HG03103 (cell line): ENCODE results near the gene USP4.

ENCODE experiments used
- ATAC-seq: cut with Tn5 transposase; IDR thresholded peaks from one replicate; pipeline ENCODE4 v1.9.1; 2021; ENCODE audit warnings: low read depth; ENCODE audit not compliant: unreplicated experiment

The USP4 gene

DNA sequence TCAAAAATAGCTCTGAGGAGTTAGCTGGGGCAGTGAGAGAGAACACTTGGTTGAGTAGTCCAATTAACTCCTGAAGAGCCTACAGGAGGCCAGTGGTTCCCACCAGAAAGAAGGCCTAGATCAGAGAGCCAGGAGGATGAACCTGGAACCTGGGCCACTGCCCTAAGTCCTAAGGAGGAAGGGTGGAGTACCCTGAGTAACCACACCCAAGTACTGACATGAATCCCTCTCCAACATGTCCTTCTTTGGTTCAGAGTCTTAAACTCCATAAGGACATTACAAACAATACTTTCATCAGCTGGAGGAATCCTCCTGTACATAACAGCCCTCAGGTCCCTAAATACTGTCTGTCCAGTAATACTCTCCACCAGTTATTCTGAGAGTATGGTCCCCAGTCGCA is 37.2 kb downstream of the USP4 start:
- ATAC-seq, result no peak

DNA sequence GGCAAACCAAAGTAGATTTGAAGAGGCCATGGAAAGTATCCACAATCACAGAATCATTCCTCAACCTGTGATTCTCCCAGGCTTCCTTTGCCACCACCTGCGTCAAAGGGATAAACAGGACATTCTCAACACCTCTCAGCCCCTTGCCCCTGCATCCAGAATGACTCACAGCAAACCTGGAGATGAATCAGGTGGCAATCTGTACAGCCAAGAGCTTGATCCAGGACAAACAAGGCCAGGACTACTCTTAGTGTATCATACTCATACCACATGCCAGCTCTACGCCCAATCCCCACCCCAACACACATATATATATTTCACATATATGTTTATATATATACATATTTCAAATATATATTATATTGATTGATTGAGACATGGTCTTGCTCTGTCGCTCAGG is 39.3 kb downstream of the USP4 start:
- ATAC-seq, result no peak

DNA sequence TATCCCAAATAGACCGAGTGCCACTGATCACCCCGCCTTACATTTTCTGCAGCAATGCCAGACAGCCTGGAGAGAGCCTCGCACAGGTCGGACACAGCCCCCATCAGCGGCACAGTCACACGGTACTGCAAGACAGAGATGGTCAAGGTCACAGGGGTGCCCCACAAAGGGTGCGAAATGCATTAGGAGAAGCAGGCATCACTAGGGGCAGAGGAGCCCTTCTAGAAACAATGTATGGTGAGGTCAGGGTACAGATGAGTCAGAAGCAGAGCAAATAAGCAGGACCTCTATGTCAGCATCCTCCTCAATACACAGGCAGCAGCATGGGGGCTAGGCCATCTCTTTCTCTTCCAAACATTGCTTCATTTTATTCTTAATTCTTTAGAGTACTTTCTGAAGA is 41.3 kb downstream of the USP4 start:
- no peak for ATAC-seq

DNA sequence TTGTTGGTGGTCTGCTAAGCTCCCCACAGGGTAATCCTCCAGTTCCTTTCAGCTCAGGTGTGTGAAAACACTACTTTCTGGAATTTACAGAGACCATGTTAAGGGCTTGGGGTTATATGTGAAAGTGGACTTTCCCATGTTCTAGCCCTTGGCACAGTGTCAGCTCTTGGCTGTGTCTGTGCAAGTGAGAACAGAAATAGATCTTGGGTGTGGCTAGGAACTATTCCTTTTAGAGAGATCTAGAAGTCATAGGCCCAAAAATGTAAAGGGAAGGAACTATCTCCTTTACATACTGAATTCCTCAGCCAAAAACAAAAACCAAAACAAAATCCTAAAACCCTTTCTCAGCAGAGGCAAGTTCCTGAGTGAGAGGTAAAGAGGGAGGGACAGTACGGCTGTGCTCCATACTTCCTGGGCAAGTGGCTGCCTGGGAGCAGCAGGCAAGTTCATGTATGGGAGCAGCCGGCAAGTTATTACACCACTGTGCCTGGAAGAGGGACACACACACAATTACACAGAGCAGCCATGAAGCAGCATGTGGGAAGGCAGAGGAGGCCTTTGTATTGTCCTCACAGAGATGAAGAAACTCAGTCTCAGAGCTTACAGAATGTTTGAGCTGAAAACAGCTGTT is 43.0 kb downstream of the USP4 start:
- ATAC-seq, result no peak

DNA sequence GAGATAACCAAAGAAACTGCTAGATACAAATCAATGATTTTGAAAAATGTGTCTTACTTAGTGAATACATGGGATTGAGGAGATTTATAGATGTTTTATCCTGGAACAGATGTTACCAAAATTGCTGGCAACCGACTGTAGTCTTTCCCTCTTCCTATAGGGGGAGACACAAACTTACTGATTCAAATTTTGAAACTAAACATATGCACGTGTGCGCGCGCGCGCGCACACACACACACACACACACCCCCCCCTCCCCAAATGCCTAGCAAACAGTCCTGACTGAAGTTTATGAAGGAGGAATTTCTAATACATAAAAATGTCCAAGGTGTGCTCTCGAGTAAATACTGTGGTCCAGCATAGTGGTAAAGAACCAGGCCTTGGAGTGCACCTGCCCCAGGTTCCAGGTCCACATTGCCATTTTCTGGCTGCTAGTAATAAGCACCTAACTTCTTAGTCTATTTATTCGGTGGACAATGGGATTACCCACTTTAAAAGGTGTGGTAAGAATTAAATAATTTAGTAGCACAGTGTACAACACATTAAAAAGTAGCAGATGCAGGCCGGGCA is 44.3 kb downstream of the USP4 start:
- ATAC-seq, result no peak

DNA sequence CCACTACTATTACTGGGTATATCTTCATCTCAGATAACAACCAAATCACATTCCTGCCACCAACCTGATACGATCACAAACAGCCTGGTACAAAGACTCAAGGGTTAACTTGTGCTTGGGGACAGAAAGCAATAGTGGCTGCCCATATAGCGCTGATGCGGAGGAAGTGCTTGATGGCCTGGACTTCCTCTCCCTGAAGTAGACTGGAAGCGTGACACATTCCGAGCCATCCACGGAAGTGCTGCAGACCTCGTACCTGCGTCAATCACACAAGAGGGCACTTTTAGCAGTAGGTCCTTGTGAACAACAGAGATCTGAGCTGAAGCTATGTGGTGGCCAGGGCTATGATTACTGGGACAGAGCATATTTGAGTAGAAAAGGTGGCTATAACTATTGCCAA is 45.5 kb downstream of the USP4 start:
- ATAC-seq, result no peak

DNA sequence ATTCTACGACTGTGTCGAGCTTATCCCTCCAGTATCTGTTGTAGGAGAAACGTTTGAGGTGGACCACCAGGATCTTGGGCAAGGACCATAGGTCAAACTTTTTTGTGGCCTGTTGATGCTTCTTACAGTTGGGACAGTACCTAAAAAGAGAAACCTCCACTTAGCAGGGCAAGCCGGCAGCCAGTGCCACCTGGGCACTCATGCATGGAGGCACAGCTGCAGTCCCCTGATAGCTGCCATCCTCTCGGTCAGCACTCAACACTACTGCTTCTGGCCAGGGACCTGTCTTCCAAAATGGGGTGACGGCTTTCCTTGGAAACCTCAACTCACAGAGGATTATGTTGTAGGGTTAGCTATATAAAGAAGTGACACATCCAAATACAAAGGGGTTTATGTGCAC is 55.9 kb downstream of the USP4 start:
- no peak for ATAC-seq

DNA sequence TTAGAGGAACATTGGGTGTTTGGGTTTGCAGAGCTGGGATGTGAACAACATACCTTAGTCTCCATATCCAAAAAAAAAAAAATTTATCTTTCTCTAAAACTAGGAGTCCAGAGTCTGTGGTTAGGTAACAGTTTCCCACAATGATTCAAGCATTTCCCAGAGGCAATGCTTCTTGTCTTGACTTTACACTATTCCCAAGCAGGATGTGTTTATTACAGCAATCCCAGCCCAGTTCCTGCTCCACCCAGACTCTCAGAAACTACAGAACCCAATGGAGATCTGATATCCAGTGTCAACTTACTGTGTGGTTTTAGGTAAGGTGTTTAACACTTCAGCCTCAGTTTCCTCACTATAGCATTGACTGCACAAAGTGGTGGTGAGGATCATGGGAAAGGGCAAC is 60.5 kb downstream of the USP4 start:
- ATAC-seq, result no peak

DNA sequence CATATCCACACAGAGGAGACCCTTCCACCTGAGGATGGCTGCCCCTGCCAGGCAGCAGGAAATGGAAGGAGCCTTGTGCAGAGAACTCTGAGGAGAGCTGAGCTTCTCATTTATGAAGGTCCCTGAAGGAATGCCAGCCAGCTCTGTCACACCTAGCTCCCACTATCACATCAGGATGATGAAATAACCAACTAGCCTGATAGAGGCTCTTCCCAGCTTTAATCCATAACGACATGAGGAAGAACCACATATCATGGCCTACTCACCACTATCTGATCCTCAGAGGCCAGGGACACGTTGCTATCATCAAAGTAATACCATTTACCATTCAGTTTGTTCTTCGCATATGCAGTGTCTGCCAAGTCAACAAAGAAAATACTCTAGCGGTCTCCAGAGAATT is 61.3 kb downstream of the USP4 start:
- no peak for ATAC-seq

DNA sequence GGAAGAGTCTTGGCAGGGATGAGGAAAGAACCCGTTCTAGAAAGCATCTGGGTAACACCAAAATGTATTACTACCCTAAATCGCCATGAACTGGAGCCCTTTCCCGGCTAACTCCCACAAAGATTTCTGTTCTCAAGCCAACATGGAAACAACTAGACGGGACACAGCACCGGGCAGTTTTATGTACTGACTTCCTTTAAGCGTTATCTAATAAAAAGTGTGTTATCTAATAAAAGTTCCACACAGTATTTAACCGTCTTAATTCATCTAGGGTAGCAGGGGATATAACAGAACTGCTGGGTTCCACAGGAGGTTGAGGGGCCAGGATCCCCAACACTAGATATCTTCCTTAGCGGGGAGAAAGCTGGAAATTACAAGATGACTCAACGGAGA is 62.5 kb downstream of the USP4 start:
- ATAC-seq, result no peak

DNA sequence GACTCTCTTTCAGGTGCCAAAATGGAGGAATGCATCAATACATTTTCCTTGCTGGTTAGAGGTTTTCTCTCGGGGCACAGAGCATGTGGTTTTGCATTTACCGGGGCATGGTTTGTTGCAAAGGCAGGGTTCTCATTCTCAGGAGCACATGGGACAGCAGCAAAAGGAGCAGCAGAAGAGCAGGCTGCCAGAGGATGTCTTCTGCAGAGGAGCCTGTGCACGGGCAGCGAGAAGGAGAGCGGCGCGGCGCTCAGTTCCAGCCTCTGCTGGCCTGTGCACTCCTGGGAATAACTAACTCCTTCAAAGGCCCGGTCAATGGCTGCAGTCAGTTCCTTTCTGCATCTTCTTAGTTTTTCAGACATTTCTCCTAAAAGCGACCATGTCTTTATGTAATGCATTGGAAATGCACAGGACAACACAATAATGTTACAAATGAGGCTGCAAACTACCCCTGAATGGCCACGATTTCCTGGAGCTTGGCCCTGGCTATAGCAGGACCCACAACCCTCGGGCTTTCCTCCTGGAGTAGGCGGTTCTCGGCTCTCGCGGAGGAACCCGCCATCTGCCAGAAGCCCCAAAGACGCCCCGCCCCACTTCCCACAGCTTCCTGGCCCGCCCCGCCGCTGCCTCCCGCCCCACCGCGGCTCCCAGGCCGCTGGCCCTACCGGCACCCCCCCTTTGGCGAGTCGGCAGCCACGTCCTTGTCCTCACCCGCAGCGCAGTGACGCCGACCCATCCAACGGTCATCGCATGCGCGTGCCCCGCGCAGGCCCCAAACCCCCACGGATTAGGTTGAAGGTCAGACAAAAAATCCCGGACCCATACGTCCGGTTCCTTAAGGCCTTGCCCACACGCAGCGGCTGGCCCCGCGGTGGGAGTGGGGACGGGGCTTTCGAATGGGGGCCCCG is 63.1 kb downstream of the USP4 start, which contains the start of gene C3orf62:
Gene C3orf62 (minus strand): TSS at position 758 of the 908 bp plus-strand sequence. CDS start 360 bp downstream, at position 398.
- no peak for ATAC-seq

DNA sequence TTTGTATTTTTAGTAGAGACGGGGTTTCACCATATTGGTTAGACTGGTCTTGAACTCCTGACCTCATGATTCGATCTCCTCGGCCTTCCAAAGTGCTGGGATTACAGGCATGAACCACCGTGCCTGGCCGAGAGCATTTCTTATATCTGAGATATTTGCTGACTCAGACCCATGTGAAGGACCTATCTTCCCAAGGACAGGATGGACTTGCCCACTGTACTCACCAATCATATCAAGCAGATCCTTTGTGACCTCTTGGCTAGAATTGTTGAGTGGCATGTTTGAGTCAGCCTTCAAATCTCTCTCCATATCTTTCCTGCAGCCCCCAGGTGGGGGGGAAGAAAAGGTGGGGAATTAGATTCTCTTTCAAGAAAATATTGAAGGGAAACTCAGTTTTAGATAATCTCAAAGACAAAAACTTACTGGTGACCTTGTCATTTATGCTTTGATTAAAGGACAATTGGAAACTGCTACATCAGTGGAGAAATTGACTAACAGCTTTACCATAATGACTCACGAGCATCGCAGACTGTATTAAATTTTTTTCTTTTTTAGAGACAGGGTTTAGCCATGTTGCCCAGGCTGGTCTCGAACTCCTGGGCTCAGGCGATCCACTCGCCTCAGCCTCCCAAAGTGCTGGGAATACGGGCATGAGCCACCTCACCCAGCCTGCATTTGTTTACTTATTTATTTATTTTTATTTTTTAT is 65.9 kb downstream of the USP4 start:
- no peak for ATAC-seq

DNA sequence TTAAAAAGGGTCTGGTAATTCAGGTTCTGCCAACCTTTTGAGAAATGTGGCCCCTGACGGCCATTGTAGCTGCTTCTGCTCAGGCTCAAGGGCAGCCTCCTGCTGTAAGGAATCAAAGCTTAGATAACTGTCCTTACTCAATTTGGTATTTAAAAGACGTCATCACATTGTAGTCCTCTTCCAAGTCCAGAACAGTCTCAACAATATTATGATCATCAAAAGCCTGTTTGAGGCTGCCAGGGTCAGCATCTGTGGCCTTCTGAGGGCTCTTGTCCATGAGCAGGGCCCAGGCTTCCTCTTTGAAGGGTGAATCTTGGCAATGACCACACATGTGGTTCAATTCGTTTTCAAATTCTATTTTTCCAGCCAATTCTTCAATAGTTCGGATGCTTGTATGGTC is 68.8 kb downstream of the USP4 start:
- ATAC-seq, result no peak

DNA sequence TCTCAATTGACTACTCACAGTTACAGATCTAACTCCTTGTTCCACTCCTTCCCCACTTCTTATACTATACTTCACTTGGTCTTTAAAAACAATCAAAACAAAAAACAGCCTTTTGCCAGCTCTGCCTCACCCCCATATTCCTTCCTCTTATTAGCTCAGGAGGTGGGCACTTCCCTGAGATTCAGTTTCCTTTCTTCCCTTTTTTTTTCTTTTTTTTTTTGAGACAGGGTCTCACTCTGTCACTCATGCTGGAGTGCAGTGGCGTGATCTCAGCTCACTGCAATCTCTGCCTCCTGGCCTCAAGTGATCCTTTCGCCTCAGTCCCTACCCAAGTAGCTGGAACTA is 69.7 kb downstream of the USP4 start:
- no peak for ATAC-seq

DNA sequence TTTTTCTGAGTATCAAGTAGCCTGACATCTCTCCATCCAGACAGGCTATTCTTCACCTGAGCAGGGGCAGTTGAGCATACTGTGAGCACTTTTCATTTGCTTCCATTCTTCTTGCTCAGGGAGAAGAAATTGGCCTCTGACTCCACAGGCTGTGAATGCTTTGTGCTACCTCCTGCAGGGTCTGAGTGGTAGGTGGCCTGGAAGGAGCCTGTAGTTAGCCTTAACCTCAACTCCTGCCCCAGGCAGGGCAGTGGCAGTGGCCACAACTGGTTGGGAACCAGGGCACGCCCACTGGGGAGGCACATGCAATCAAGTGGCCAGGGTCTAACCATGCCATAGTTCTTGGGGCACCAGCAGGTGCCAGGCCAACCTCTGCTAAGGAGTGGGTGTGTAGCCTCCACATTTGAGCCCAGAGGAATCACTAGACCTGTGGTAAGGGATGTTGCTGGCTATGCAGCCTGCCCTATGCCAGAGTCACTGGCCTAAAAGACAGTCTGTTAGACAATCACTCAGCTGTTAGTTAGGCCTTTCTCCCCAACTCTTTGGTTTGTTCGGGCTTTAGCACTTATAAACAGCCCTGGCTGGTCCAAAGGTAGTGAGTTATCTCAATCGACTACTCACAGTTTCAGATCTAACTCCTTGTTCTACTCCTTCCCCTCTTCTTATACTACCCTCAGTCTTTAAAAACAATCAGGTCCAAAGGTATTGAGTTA is 70.3 kb downstream of the USP4 start:
- no peak for ATAC-seq

DNA sequence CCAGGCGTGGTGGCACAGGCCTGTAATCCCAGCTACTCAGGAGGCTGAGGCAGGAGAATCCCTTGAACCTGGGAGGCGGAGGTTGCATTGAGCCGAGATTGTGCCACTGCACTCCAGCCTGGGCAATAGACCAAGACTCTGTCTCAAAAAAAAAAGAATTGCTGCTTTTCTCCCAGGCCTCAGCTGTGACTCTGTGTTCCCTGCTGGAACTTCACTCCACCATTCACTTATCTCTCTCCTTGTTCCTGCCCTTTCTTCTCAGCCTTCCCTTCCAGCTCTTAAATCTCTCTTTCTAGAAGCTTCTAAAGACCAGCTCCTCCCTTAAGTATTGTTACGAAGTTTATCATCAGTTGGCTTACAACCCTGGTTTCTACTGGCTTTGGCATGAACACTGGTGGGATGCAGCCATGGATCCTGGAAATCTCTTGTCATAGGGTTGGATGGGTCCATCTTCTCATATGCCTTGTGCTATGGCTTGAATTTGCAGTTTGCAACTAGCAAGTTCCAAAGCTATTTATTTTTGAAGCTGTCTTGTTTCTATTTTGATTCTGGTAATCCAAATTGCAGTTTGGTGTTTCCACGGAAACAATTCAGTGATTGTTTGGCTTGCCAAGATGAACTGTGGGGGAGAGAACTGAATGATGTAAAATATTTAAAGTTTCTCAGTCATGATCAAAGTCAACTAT is 73.3 kb downstream of the USP4 start:
- ATAC-seq, result no peak

DNA sequence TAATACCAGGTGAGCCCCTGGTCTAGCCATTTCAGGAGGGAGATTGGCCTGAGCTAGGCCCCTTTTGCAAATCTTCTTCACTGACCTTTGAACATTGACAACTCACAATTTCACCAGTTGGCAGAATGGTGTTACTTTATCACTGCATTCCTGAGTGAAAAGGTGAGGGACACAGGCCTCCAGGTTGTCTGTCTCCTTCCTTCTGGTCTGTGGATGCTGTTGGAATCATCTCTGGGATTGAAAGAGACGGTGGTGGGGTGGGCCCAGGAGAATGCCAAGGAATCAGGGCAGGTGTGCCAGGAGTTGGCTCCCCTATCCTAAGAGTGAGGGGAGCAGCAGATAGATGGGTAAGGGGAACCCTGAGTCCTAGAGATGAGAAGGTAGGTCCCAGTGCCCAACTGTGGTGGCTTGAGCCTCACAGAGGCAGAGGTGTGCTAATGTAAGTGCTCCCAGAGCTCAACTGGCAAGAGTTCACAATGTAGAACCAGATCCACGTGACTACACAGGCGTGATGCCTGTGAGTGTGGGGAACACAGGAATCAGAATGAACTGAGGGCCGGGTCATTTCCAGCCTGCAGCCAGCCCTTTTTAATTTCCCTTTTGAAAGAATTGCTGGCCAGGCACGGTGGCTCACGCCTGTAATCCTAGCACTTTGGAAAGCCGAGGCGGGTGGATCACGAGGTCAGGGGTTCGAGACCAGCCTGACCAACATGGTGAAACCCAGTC is 74.0 kb downstream of the USP4 start:
- ATAC-seq, result no peak

DNA sequence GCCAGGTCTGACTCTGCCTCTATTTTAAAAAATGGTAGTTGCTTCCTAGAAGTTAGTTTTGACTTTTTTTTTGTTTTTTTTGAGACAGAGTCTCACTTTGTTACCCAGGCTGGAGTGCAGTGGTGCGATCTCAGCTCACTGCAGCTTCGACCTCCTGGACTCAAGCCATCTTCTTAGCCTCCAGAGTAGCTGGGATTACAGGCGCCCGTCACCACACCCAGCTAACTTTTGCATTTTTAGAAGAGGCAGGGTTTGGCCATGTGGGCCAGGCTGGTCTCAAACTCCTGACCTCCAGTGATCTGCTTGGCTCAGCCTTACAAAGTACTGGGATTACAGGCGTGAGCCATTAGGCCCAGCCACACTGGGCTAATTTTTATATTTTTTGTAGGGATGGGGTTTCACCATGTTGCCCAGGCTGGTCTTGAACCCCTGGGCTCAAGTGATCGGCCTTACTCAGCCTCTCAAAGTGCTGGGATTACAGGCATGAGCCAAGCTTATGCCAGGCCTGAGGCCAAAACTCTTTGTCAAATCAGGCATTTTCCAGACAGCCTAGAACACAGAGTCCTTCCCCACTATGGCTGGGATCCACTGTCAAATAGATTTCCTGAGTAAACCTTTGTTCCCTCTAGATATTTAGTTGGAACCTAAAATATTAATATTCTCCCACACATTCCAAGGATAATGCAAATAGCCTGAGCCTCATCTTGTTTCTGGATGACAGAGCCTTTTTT is 76.5 kb downstream of the USP4 start:
- ATAC-seq, result no peak
